AG04450 (cell line): Measurements from ENCODE around the gene ARHGEF2. TPM values are rescaled to one million over a fixed set of nuclear protein-coding genes. Genes with fewer than 3 reads are reported as not detected.

Experiments
- CTCF ChIA-PET: fragments of 300-600, 350-600 bp; formaldehyde crosslinking; extraction: SDS; loops from one replicate; lab custom pipeline; 2022; ENCODE audit warnings: antibody characterized with exemption, inconsistent platforms; lab: Charles Lee
- POLR2A ChIA-PET: fragments of 350-600 bp; formaldehyde crosslinking; extraction: SDS; loops from one replicate; lab custom pipeline; 2021; ENCODE audit warnings: antibody characterized with exemption, inconsistent platforms; lab: Yijun Ruan, JAX
- DNase-seq: peaks from one replicate; pipeline ENCODE4 v3.0.0-alpha.2; 2011; ENCODE audit warnings: low read depth, low spot score
- H3K27ac ChIP-seq: one replicate; pipeline ENCODE4 v1.5.1; 2012; ENCODE audit warnings: low read depth, low read length, control low read depth
- H3K27me3 ChIP-seq: one replicate; pipeline ENCODE4 v1.6.0; 2012; ENCODE audit warnings: low read length; ENCODE audit not compliant: control insufficient read depth, insufficient read depth
- H3K4me3 ChIP-seq: 2 replicates; pipeline ENCODE4 v1.5.1; 2011; ENCODE audit warnings: mild to moderate bottlenecking, low read depth, low read length, control low read depth
- H3K9me3 ChIP-seq: 2 replicates; pipeline ENCODE4 v1.5.1; 2012; ENCODE audit warnings: low read length; ENCODE audit not compliant: control insufficient read depth, insufficient read depth
- polyA plus RNA-seq: library from polyadenylated mRNA; depleted of rRNA; stranded (reverse); fragments of >200 nt; gene quantifications from 2 replicates; pipeline ENCODE4 v1.2.3, GENCODE V29; 2011
- TF ChIP-seq, protein P1 (sequence below): IDR thresholded peaks from 2 replicates; pipeline ENCODE4 v1.5.1; 2011; ENCODE audit warnings: low read depth, low read length, control low read depth, inconsistent platforms

ARHGEF2 gene
- polyA plus RNA-seq, 1 experiment, result 128 TPM

DNA sequence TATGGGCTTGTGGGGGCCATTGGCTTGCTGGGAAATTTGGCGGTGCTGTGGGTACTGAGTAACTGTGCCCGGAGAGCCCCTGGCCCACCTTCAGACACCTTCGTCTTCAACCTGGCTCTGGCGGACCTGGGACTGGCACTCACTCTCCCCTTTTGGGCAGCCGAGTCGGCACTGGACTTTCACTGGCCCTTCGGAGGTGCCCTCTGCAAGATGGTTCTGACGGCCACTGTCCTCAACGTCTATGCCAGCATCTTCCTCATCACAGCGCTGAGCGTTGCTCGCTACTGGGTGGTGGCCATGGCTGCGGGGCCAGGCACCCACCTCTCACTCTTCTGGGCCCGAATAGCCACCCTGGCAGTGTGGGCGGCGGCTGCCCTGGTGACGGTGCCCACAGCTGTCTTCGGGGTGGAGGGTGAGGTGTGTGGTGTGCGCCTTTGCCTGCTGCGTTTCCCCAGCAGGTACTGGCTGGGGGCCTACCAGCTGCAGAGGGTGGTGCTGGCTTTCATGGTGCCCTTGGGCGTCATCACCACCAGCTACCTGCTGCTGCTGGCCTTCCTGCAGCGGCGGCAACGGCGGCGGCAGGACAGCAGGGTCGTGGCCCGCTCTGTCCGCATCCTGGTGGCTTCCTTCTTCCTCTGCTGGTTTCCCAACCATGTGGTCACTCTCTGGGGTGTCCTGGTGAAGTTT lies 36.4 kb downstream of the ARHGEF2 start:
- CTCF ChIA-PET, result interaction anchor here (1.8 kb wide), 1 partner anchor 48 kb away, joined by 6 read pairs; no protein-coding TSS in a partner anchor
- no peaks in the 10 kb centered on the region for H3K27me3 ChIP-seq
- H3K27ac ChIP-seq, result peak overlapping the region; percentile 61
- POLR2A ChIA-PET, result no interaction called here
- H3K4me3 ChIP-seq, result no peak overlapping the region
- TF ChIP-seq, protein P1, sequence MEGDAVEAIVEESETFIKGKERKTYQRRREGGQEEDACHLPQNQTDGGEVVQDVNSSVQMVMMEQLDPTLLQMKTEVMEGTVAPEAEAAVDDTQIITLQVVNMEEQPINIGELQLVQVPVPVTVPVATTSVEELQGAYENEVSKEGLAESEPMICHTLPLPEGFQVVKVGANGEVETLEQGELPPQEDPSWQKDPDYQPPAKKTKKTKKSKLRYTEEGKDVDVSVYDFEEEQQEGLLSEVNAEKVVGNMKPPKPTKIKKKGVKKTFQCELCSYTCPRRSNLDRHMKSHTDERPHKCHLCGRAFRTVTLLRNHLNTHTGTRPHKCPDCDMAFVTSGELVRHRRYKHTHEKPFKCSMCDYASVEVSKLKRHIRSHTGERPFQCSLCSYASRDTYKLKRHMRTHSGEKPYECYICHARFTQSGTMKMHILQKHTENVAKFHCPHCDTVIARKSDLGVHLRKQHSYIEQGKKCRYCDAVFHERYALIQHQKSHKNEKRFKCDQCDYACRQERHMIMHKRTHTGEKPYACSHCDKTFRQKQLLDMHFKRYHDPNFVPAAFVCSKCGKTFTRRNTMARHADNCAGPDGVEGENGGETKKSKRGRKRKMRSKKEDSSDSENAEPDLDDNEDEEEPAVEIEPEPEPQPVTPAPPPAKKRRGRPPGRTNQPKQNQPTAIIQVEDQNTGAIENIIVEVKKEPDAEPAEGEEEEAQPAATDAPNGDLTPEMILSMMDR, result no peak
- no peak for DNase-seq
- no peaks in the 10 kb centered on the region for H3K9me3 ChIP-seq

DNA sequence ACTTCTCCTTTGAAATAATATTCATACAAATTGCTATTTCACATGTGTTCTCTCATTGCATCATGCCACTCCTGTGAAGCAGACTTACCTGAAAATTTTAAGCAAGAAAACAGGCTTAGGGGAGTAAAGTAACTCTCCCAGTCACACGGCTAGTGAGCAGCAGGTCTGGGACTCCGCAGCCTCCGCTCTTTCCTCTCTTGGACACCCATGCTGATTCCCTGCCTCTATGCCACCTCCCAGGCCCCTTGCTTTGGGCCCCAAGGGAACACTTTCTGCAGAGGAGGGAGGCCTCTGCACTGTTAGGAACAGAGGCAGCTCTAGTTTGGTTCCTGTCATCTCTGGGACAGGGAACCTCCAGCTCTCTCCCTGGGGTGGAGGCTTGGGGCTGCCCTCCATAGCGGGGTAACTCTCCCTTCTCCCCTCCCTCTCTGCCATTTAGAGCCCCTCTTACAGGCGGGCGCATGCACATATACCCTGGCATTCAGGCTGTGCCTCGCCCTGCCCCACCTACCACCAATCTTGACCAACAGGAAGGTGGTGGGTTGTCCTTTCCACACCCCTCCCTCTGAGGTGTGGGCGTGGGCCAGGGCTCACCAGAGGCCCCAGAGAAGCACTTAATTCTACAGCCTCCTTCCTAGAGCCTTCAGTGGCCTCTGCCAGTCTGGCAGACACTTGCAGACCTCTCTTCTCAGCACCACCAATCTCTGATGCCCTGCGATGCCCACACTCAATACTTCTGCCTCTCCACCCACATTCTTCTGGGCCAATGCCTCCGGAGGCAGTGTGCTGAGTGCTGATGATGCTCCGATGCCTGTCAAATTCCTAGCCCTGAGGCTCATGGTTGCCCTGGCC lies 37.1 kb downstream of the ARHGEF2 start, which contains the start of gene RXFP4:
RXFP4 (plus strand) TSS at position 646 of the 852 bp plus-strand sequence; CDS start at position 718, 72 bp downstream.
- no peaks in the 10 kb centered on the region for H3K9me3 ChIP-seq
- POLR2A ChIA-PET, result interaction anchor here (1.2 to 1.6 kb wide), 2 partner anchors 48 to 79 kb away, joined by 3 to 4 read pairs; partner anchors contain the start of gene SSR2
- TF ChIP-seq, protein P1, result no peak
- no peaks in the 10 kb centered on the region for H3K27me3 ChIP-seq
- DNase-seq, result no peak
- no peak within 1 kb of the TSS for H3K4me3 ChIP-seq
- CTCF ChIA-PET, result interaction anchor here (1.3 to 1.8 kb wide), 2 partner anchors 42 to 49 kb away, joined by 3 to 6 read pairs; no protein-coding TSS in a partner anchor
- peak within 1 kb of the TSS; percentile 61 for H3K27ac ChIP-seq

DNA sequence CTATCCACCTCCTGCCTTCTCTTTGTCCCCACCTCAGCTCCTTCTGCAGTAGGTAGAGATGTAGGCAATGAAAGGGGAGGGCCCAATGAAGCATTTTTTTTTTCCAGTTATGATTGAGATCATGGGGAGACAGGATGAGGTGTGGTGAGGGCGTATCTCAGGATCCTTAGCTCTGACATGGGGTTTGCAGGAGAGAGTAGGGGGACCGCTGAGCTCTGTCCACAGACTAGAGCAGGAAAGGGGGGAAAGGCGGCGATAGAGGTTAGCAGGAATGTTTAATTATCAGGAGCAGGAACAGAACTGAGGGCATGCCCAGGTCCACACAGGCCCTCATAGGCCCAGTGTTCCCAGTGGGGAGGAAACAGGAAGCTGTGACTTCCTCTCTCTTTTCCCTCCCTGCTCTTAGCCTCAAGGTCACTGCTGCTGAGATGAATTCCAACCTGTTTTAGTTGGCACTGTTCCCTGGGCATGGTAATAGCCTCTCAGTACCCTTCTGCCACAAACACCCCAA lies 37.8 kb downstream of the ARHGEF2 start:
- H3K9me3 ChIP-seq, result no peaks in the 10 kb centered on the region
- no peak for DNase-seq
- H3K27me3 ChIP-seq, result no peaks in the 10 kb centered on the region
- H3K4me3 ChIP-seq, result no peak overlapping the region
- H3K27ac ChIP-seq, result peak overlapping the region; percentile 21
- ChIA-PET CTCF (interaction anchor here (1.3 to 1.8 kb wide), 2 partner anchors 43 to 49 kb away, joined by 3 to 6 read pairs; no protein-coding TSS in a partner anchor), POLR2A (interaction anchor here (0.7 to 1.6 kb wide), 4 partner anchors 36 to 80 kb away, joined by 3 to 4 read pairs (median 3); partner anchors contain the start of gene SSR2)
- TF ChIP-seq, protein P1, result no peak

DNA sequence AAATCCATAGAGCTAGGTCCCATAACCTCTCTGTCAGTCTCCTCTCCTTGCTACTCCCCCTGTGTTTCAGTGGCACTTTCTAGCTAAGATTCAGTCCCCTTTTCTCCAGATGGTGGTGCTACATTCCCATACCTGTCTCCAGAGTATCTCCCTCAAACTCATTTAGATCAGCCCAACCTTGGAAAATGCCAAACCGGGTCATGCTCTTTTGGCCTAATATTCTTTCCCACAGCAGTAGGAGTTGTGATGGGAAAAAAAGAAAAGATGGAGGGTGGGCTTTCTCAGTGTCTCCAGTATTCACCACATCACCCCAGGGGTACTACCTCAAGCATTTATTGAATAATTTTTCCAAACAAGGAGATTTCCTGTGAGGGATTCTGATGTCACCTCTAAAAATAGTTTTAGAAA lies 40.1 kb downstream of the ARHGEF2 start:
- TF ChIP-seq, protein P1, result peak; percentile 73
- H3K9me3 ChIP-seq, result no peaks in the 10 kb centered on the region; the same call in 1 of the 2 replicates
- no peak for DNase-seq
- no peak overlapping the region for H3K27ac ChIP-seq
- POLR2A ChIA-PET, result interaction anchor here (0.7 to 1.7 kb wide), 6 partner anchors 22 to 52 kb away, joined by 3 to 8 read pairs (median 6); no protein-coding TSS in a partner anchor
- no peaks in the 10 kb centered on the region for H3K27me3 ChIP-seq
- no peak overlapping the region for H3K4me3 ChIP-seq
- CTCF ChIA-PET, result interaction anchor here (0.5 to 3.8 kb wide), 11 partner anchors 20 to 128 kb away, joined by 3 to 57 read pairs (median 4); partner anchors contain the start of genes ARHGEF2, LAMTOR2 and UBQLN4
